ENCODE data around the gene PSTK. TPM values are rescaled to one million over a fixed set of nuclear protein-coding genes. Genes with fewer than 3 reads are reported as not detected.

The PSTK gene
- total and polyA plus RNA-seq, 10 of the 15 experiments (the other 5 are each of a cell fraction or from before 2014, with no cell fraction given), result 1.8 to 7.1 (median 3.4) TPM

DNA sequence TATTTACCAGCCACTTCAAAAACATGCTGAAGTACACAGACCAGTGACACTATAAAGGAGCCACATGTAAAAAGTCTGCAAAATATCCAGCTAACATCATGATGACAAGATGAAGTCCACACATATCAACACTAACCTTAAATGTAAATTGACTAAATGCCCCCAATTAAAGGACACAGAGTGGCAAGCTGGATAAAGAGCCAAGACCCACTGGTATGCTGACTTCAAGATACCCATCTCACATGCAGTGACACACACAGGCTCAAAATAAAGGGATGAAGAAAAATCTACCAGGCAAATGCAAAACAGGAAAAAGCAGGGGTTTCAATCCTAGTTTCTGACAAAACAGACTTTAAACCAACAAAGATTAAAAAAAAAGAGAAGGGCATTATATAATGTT lies 13.3 kb upstream of the PSTK start (continued):
- TF ChIP-seq SKIL (IDR thresholded peaks at IDR 0.05; ENCODE audit: low read depth, poor library complexity, severe bottlenecking), result no peak

GRCh38 chr10:122968698-122969097 lies 11.5 kb upstream of the PSTK start:
- FAIRE-seq, result peak; percentile 13
- RAD21 ChIA-PET (ENCODE audit: unreplicated experiment), result no interaction called here
- CTCF ChIA-PET, result interaction anchor here (1.1 to 1.3 kb wide), 3 partner anchors 11 to 13 kb away, joined by 3 read pairs; partner anchors contain the start of gene PSTK

More at GRCh38 chr10:122968698-122969097, 11.5 kb upstream of the PSTK start:
- Histone ChIP-seq H3K4me1 (ENCODE audit: control insufficient read depth, insufficient read depth, low read length) (no peaks in the 10 kb centered on the region; the same call in 1 of the 2 replicates), H3K9ac (ENCODE audit: control insufficient read depth, insufficient read depth, low read length) (no peak overlapping the region), H3K27ac (ENCODE audit: control insufficient read depth, insufficient read depth) (no peak overlapping the region), H4K20me1 (ENCODE audit: control insufficient read depth, insufficient read depth) (no peaks in the 10 kb centered on the region), H3K9me3 (replicated peaks; ENCODE audit: control insufficient read depth, insufficient read depth, low read length) (no peaks in the 10 kb centered on the region; the same call in 2 of the 3 replicates), H3K4me2 (ENCODE audit: control insufficient read depth, insufficient read depth) (no peak overlapping the region), H2AFZ (ENCODE audit: control insufficient read depth, low read depth, low read length) (no peak overlapping the region), H3K4me3 (no peak overlapping the region), H3K27me3 (replicated peaks in 1 of 2; ENCODE audit: control insufficient read depth in 2 of 2, insufficient read depth in 2 of 2, low read length in 1 of 2) (no peaks in the 10 kb centered on the region), H3K36me3 (ENCODE audit: control insufficient read depth in 2 of 2, insufficient read depth in 2 of 2, low read length in 1 of 2) (no peaks in the 10 kb centered on the region), H3K79me2 (ENCODE audit: control insufficient read depth, insufficient read depth, low read length) (no peaks in the 10 kb centered on the region)
- in situ Hi-C loops (cut with MboI), result no loop called here
- ChIA-PET POLR2A (no interaction called here), SMC1A (ENCODE audit: uncharacterized antibody, unreplicated experiment) (no interaction called here)
- WGBS (ENCODE audit: insufficient coverage, insufficient replicate concordance, low lambda C conversion rate, missing lambda C conversion rate), result 10% methylated on average over 3 of the region's 3 CpGs
- peak; percentile 52; the same call in 1 of the 2 replicates for TF ChIP-seq SPI1 (IDR thresholded peaks at IDR 0.05; ENCODE audit: borderline replicate concordance, insufficient read depth, low read depth, low read length)
- no peak for TF ChIP-seq RELA (IDR thresholded peaks at IDR 0.05; ENCODE audit: borderline replicate concordance, partially characterized antibody)
- no peak for DNase-seq (ENCODE audit: low read depth, low spot score)
- no TSS peak for BruUV-seq (replicated peaks)
- ATAC-seq, result no peak
- intact Hi-C loops (cut with micrococcal nuclease; ENCODE audit: unreplicated experiment), result no loop called here

All from GM12878 (cell line).